ENCODE measurements around the gene LEMD2.

Gene LEMD2

GRCh38 chr6:33754222-33754621 is 34.7 kb downstream of the LEMD2 start:
- no peak for DNase-seq

DNA sequence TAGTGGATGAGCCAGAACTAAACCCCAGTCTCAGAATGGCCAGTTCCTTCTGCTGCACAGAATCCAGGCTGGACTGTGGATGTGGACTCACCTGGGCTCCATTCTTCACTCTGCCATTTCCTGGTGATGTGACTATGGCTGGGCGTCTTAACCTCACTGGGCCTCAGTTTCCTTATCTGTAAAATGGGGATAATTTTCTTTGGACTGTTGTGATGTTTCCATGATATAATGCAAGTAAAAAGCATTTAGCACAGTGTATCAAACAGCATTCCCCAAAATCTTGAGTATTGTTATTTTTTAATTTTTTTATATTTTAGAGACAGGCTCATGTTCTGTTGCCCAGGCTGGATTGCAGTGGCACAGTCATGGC is 36.3 kb downstream of the LEMD2 start:
- DNase-seq = no peak

DNA sequence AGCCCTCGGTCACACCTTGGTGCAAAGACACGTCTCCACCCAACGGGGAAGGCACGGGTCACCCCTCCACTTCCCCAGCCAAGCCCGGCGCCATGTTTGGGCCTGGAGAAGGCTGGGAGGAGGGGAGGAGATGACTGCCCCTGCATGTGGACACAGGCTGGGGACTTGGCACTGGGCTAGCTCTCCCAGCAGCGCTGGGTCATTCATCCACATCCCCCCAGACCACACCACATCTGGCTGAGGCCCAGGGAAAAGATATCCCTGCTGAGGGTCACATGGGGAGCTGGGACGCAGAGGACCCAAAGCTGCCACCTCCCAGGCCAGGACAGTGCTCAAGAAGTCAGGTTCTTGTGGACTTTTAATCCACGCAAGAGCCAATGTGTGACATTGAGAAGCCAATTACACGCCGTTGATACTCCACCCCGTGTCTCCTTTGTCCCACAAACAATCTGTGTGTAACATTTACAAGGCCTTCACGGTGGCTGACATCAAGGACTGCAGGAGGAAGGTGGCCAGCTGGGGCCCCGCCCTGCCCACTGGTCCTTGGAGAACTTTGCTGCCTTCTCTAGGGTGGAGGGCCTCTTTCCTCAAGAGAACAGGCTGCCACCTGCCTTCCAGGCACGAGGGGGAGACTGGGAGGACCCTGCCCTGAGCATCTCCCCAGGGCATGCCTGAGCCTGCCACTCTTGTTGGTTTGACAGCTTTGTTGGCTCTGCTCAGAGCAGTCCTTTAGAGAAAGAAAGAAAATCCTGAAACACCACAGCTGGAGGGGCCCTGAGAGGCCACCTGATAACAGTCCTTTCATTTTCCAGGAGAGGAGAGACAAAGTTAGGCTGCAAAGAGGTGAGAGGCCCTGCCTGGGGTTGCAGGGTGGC is 36.9 kb downstream of the LEMD2 start:
- no peak for DNase-seq

DNA sequence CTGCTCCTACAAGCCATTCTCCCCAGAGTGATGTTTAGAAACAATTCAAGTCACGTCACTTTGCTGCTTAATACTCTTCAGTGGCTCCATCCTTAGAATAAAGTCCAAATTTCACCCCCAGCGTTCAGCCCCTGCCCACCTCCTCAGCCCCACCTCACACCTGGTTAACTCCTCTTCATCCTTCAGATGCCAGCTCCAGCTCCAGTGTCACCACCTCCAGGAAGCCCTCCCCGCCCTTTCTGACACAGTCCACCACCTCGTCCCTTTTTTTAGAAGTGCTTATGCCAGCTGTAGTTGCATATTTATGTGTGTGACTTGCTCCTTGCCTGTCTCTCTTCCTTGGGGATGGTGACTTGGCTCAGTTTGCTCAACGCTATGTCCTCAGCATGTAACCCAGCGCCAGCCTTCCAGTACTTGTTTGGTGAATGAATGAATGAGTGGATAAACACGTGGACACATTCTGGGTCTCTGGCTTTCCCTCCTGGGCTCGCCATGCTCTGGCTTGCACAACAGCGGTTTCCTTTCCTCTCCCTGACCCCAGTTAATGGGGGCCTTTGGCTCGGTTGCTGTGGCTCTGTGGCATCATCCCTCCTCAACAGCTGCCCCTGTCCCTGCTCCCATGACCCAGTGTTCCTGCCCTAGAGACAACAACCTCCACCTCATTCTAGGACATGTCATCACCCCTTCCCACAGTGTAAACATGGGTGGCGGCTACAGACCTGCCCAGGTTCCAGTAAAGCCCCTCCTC is 38.5 kb downstream of the LEMD2 start:
- DNase-seq = no peak

DNA sequence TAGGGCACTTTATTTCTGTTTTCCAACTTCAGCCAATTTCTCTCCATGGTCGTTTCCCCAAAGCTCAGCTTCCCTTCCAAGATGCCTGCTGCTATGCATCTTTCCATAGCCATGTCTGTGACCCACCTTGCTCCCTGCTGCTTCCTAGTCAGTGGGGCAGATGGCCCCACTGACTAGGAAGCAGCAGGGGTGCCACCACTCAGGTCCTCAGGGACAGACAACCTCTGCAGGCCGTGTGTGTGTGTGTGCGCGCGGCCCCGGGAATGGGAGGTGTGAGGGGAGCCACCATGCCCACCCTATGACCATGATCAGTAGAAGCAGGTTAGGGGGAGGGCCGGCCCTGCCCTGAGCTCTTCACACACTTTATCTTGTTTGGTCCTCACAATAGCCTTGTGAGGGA is 39.5 kb downstream of the LEMD2 start:
- DNase-seq = no peak

- DNase-seq = no peak
Observed at GRCh38 chr6:33748841-33749240, 40.1 kb downstream of the LEMD2 start.

DNA sequence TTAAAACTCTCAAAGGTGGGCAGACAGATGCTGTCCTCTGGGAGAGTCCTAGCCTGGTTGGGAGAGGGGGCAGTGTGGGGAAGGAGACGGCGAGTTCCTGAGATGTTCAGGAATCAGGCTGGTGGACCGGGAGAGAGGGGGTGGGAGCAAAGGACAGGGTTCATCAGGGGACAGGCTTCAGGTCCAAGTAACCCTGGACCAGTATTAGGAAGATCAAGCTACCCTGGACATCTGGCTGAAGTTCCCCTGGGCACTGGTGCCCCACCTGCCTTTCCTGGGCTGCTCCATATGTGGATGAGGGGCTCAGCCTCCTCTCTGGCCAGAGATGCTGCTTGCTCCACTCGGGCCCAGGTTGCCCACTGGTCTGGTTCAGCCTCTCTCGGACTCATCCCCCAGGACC is 41.1 kb downstream of the LEMD2 start:
- no peak for DNase-seq

DNA sequence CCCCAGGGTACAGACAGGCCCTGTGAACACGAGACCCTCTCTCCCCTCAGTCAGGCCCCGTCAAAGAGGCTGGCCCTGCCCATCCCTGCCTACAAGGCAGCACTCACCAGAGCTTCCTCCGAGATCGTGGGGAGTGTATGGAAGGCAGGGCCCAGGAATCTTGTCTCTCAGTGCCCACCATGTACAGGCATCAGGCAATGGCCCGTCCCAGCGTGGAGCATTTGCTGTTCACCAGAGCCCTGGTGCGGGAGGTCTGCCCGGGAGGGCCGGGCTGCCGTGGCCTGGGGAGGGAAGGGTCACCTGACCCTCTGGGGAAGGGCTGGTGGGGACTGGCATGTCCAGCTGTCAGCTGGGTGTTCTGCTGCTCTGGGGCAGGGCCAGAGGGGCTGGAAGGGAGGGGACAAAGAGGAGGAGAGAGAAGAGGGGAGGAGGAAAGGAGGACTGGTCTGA is 42.3 kb downstream of the LEMD2 start, which contains the start of gene IP6K3:
Gene IP6K3 (minus strand): TSS at position 255 of the 450 bp plus-strand sequence. CDS start 11,429 bp downstream, outside the sequence.
- no peak for DNase-seq

GRCh38 chr6:33746036-33746600 is 42.8 kb downstream of the LEMD2 start:
- no peak for DNase-seq

DNA sequence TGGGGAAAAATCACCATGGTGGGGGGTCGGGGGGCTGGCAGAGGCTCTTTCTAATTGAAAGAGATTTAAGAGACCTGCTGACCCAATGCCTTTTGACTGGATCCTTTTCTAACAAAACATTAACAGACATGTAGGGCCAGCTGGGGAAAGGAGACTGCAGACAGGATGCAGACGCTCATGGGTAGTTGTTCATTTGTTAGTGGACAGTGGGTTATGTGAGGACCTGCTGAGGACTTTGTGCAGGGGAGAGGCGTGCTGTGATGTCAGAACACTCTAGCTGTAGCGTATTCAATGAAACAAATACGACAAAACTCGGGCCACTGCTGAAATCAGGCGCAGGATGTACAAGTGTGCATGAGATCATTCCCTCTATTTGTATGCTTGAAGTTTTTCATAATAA is 43.4 kb downstream of the LEMD2 start:
- no peak for DNase-seq

GRCh38 chr6:33744895-33745546 is 43.9 kb downstream of the LEMD2 start:
- no peak for DNase-seq

GRCh38 chr6:33744001-33744848 is 44.7 kb downstream of the LEMD2 start:
- DNase-seq = peak; percentile 68

GRCh38 chr6:33742837-33743236 is 46.1 kb downstream of the LEMD2 start:
- DNase-seq = no peak

GRCh38 chr6:33742092-33742491 is 46.8 kb downstream of the LEMD2 start:
- no peak for DNase-seq

DNA sequence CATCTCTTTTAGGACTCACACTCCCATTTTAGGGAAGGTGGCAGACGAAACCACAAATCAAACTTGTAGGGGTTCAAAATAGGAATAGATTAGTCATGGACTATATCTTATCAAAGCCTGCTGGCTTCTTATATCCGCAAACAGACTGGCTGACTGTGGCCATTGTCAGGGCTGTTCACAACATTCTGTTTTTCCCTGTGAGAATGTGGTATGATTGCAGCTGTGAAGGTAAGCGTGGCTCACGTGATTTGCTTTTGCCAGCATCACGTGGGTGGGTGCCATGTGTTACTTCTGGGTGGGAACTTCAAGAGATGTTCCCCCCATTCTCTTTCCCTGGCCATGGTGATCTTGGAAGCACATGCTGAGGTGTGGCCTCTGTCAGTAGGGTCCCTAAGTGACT is 48.1 kb downstream of the LEMD2 start:
- no peak for DNase-seq

DNA sequence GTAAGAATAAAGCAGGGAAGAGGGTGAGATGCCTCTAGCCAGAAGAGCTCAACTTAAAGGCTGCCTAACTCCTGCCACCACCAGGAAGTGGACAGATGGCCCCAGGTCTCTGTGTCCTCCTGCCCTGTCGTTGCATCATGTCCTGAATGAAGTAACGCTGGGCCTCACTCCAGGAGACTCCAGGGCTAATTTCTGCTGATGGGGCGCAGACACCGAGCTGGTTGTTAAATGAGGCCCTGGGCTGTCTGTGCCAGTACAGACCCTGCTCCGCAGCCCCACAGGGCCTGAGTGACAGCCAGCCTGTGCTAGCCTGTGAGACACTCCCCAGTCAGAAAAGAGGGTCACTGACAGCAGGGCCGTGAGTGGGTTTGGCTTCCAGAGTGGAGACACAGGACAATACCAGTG is 48.7 kb downstream of the LEMD2 start:
- no peak for DNase-seq

- DNase-seq = no peak
Observed at GRCh38 chr6:33739571-33739970, 49.4 kb downstream of the LEMD2 start.

DNA sequence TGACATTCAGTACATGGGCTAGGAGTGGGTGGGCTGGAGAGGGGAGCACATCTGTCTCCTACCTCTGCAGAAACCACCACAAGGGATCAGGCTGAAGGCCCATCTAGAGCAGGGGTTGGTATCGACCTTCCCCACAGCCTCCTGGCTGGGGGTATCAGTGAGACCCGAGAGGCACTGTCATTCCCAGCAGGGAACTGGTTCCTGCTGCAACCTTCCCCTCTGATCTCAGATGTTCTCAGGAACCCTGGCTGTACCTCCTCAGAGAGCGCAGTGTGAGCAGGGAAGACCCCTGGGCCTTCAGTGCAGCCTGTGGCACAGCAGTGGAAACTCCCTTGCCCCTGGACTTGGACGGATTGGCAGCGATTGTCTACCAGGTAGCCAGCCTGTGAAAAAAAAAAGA is 50.1 kb downstream of the LEMD2 start:
- DNase-seq = no peak

DNA sequence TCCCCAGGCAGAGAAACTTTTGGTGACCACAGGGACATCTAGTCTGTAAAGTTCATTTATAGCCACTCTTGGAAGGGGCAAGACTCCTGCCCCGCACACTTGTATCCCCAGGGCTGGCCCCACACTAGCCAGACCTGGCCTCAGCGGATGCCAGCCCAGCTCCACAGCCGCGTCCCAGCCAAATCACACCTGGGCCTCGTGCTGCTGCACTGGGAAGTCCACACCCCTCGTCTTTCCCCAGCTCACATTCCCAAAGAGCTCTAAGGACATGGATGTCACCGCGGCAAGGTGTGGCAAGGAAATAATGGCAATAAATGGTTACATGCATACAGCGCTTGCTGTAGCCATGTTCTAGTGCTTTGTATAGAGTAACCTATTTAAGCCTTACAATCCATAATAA is 50.8 kb downstream of the LEMD2 start:
- DNase-seq = no peak

GRCh38 chr6:33737267-33738026 is 51.5 kb downstream of the LEMD2 start:
- DNase-seq = no peak

GRCh38 chr6:33735216-33735615 is 53.7 kb downstream of the LEMD2 start:
- no peak for DNase-seq

GRCh38 chr6:33733709-33734007 is 55.3 kb downstream of the LEMD2 start:
- no peak for DNase-seq
